Endometrial microvascular endothelial cells (primary cell): ENCODE measurements around the gene GALNT17. TPM values are rescaled to one million over a fixed set of nuclear protein-coding genes. Genes with fewer than 3 reads are reported as not detected.

ENCODE experiments used
- in situ Hi-C: cut with HindIII; loops from 2 replicates; pipeline ENCODE4 v1.10.0; 2017; ENCODE audit warnings: low sequenced_read_pairs, low pct_unique_long_range_greater_than_20kb; ENCODE audit errors: inconsistent ontology term
- total RNA-seq: library from RNA; depleted of rRNA; stranded (reverse); fragments of >200 nt; gene quantifications from one replicate; pipeline ENCODE4 v1.2.3, GENCODE V29; 2015; ENCODE audit errors: inconsistent ontology term

GALNT17 gene
- total RNA-seq, 1 donor from 2014 or later: not detected

GRCh38 chr7:71313553-71313952 lies 181.6 kb downstream of the GALNT17 start:
- in situ Hi-C loops: no loop called here

- in situ Hi-C loops: no loop called here
Measured at GRCh38 chr7:71320916-71321315, 189.0 kb downstream of the GALNT17 start.

- in situ Hi-C loops: no loop called here
Measured at GRCh38 chr7:71322201-71322600, 190.3 kb downstream of the GALNT17 start.

GRCh38 chr7:71323726-71324125 lies 191.8 kb downstream of the GALNT17 start:
- in situ Hi-C loops: no loop called here

GRCh38 chr7:71325151-71325550 lies 193.2 kb downstream of the GALNT17 start:
- in situ Hi-C loops: no loop called here

- in situ Hi-C loops: no loop called here
Measured at GRCh38 chr7:71326595-71326994, 194.7 kb downstream of the GALNT17 start.

GRCh38 chr7:71327946-71328345 lies 196.0 kb downstream of the GALNT17 start:
- in situ Hi-C loops: no loop called here

GRCh38 chr7:71329030-71329660 lies 197.2 kb downstream of the GALNT17 start:
- in situ Hi-C loops: no loop called here

- in situ Hi-C loops: no loop called here
Measured at GRCh38 chr7:71332207-71332606, 200.3 kb downstream of the GALNT17 start.

GRCh38 chr7:71334541-71334940 lies 202.6 kb downstream of the GALNT17 start:
- in situ Hi-C loops: no loop called here

GRCh38 chr7:71338866-71339265 lies 206.9 kb downstream of the GALNT17 start:
- in situ Hi-C loops: no loop called here

GRCh38 chr7:71339924-71340323 lies 208.0 kb downstream of the GALNT17 start:
- in situ Hi-C loops: no loop called here

GRCh38 chr7:71342202-71342601 lies 210.3 kb downstream of the GALNT17 start:
- in situ Hi-C loops: no loop called here

GRCh38 chr7:71343039-71343438 lies 211.1 kb downstream of the GALNT17 start:
- in situ Hi-C loops: no loop called here

- in situ Hi-C loops: no loop called here
Measured at GRCh38 chr7:71343892-71344291, 211.9 kb downstream of the GALNT17 start.

GRCh38 chr7:71345117-71345884 lies 213.4 kb downstream of the GALNT17 start:
- in situ Hi-C loops: no loop called here

GRCh38 chr7:71348821-71349681 lies 217.1 kb downstream of the GALNT17 start:
- in situ Hi-C loops: no loop called here

GRCh38 chr7:71349682-71350481 lies 217.9 kb downstream of the GALNT17 start:
- in situ Hi-C loops: no loop called here

GRCh38 chr7:71350680-71351079 lies 218.7 kb downstream of the GALNT17 start:
- in situ Hi-C loops: no loop called here
